Tibial nerve (tissue), 3 donors: ENCODE measurements around the gene PLEKHG5.

Experiments
- POLR2A ChIP-seq, 2 donors: fragments of 450-650 bp; IDR thresholded peaks; one replicate each; pipeline ENCODE4 v1.6.1; 2017; ENCODE audit warnings: antibody characterized with exemption in 2 of 2, mild to moderate bottlenecking in 2 of 2, moderate library complexity in 2 of 2
- TF ChIP-seq, protein P1 (sequence below), 5 experiments: fragments of 200-600 bp in 3 of 5; fragments of 450-650 bp in 2 of 5; sonication (generic) in 3 of 5; IDR thresholded peaks; one replicate each; pipeline ENCODE4 v1.5.1; 2016 to 2019; ENCODE audit warnings: antibody characterized with exemption in 5 of 5, mild to moderate bottlenecking in 3 of 5, moderate library complexity in 2 of 5

DNA sequence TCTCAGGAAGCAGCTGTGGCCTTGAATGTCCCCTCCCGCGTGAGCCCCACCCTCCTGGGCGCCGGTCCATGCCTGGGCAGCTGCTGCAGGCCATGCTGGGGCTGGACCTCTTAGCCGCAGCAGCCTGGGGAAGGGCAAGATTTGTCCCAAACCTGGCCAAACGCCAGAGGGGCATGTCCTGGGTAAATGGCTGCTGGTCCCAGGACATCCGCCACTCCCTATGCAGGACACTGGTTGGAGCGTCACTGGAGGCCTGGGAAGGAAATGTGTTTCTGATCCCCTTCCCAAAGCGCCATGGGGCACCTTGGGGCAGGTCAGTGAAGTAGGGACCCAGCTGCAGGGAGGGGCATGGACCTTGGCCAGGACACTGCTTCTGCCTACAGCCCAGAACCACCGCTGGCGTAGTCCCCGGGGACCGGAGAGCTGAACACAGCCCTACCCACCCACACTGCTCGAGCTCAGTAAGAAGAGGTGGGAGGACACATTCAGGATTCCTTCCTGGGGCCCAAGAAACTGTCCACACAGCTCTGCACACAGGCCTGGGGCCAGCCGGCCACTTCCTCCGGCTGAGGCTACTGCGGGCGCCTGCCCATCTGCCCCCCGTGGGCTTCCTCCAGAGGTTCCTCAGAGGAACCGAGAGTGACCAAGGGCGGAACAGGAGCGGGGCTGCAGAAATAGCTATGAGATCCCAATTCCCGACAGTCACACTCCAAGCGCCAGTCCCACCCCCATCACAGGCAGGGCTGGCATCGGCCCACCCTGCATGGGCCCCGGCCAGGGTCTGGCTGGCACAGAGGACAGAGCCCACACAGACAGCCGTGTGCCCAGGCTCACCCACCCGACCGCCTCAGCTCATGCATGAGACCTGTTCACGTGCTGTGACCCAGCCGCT lies 10.8 kb upstream of the PLEKHG5 start:
- TF ChIP-seq, protein P1, sequence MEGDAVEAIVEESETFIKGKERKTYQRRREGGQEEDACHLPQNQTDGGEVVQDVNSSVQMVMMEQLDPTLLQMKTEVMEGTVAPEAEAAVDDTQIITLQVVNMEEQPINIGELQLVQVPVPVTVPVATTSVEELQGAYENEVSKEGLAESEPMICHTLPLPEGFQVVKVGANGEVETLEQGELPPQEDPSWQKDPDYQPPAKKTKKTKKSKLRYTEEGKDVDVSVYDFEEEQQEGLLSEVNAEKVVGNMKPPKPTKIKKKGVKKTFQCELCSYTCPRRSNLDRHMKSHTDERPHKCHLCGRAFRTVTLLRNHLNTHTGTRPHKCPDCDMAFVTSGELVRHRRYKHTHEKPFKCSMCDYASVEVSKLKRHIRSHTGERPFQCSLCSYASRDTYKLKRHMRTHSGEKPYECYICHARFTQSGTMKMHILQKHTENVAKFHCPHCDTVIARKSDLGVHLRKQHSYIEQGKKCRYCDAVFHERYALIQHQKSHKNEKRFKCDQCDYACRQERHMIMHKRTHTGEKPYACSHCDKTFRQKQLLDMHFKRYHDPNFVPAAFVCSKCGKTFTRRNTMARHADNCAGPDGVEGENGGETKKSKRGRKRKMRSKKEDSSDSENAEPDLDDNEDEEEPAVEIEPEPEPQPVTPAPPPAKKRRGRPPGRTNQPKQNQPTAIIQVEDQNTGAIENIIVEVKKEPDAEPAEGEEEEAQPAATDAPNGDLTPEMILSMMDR (IDR thresholded peaks at IDR 0.05): no peak
- peak in 1 of 2 donors; percentile 18 for TF ChIP-seq POLR2A (IDR thresholded peaks at IDR 0.05)
